D341Med (cell line): ENCODE measurements around the gene FTMT.
"Not testable (repeated sequence)": the region's sequence is repeated elsewhere in the genome, so short reads cannot be mapped to it uniquely, and the experiment has no call there.

Experiments used
- DNase-seq: peaks from one replicate; pipeline ENCODE4 v3.0.0; 2012; ENCODE audit warnings: low spot score

Gene FTMT

GRCh38 chr5:121851643-121852574 is at the start of gene FTMT:
Gene FTMT, plus strand, starts transcription at chr5:121851882. Its CDS starts 82 bp downstream, at chr5:121851964.
- no peak for DNase-seq

- not testable (repeated sequence) for DNase-seq
Measured at GRCh38 chr5:121805251-121805650, 46.4 kb upstream of the FTMT start.

GRCh38 chr5:121805911-121806310 is 45.8 kb upstream of the FTMT start:
- DNase-seq, result no peak

GRCh38 chr5:121816164-121816563 is 35.5 kb upstream of the FTMT start:
- no peak for DNase-seq

GRCh38 chr5:121819682-121820261 is 31.9 kb upstream of the FTMT start:
- DNase-seq, result no peak

DNA sequence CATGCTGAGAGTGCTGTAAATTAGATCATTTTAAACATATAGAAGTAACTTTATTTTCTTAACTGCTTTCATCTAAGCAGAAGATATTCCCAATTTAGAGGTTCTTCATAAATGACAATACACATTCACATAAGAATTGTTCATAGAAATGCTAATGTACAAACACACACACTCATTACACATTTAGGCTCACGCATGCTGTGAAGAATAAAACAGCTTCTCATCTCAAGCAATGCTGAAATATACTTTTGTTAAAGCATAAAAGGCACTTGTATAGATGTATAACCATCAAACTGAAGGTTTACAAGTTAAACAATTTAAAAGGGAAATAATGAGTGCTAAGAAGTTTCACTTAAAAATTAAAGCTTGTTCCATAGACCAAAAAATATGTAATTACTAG is 18.1 kb upstream of the FTMT start:
- DNase-seq, result no peak

DNA sequence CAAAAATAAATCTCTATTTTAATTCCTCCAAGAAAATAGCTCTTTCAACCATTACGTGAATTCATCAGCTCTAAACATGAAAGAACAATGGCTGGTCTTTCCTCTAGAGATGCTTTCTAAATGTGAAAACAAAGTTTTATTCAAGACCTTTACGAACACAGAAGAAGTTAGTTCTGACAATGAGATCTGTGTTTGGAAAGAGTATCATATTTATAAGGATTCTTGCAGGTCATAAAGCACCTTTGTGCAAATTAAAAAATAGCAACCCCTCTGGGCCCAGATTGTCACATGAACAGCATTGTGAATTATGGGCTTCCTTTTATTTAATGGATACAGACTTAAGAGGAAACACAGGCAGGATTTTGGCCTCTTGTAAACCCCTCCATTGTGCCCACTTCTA is 17.7 kb upstream of the FTMT start:
- DNase-seq, result no peak

GRCh38 chr5:121841892-121842291 is 9.8 kb upstream of the FTMT start:
- no peak for DNase-seq

DNA sequence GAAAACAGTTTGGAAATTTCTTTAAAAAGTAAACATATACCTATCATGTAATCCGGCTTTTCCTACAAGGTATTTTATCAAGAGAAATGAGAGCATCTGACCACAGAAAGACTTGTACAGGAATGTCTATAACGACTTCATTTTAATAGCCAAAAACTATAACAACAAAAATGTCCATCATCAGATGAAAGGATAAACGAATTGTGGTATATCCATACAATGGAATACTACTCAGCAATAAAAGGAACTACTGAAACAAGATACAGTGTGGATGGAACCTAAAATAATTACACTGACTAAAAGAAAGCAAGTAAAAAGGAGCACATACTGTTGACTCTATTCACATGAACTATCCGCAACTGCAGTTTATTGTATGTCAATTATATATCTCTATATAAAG is 1.4 kb upstream of the FTMT start:
- no peak for DNase-seq

DNA sequence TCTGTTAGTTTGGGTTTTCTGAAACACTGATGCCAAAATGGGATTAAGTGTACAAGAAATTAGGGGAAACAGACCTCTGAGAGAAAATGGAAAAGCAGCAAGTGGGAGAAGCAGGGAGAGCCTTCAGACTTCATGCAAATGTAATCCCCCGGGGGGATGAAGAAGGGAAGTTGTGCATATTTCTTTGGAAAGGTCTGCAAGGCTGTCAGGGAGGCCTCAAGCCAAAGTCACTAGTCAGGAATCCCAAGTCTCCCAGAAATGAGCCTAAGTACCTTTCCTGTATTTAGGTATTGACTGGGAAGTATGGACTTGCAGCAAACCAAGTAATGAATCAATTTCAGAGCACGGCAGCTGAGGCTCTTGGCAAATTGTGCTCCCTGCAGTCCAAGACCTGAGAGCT is 2.2 kb downstream of the FTMT start:
- no peak for DNase-seq

DNA sequence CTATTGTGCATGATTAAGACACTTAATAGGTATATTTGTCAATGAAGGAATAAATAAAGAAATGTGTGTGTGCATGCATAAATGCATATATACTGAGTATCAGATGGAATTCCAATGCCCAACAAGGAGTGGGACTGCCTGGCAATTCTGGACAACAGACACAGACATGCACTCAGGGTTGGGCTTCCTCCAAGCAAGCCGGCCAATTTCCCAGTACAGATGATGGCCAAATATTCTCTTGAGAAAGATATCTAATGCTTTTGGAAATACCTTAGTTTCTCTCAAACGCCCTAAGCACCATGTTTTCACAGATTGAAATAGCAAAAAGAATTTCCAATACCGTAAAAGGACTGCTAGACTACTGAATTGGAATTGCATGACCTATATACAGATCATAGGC is 11.1 kb downstream of the FTMT start:
- DNase-seq, result no peak

- no peak for DNase-seq
Measured at GRCh38 chr5:121863753-121864285, 12.1 kb downstream of the FTMT start.

DNA sequence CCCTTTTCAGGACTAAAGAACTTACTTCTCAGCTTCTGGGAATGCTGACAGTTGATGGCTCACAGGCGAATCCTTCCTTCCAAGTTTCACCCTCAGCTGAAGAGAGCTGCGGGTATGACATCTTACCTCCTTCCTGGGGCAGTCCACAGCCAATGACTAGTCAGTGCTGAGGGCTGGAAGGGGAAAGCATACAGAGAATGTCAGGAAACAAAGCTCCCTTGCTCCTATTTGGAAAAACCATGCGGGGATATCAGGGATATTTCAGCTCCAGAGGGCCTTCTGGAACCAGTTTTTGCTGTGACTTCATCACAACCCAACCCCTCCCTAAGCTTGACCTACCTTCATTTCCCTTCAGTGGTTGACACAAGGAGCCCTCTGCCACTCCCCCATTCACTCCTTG is 15.7 kb downstream of the FTMT start:
- no peak for DNase-seq

GRCh38 chr5:121870489-121870888 is 18.8 kb downstream of the FTMT start:
- no peak for DNase-seq

DNA sequence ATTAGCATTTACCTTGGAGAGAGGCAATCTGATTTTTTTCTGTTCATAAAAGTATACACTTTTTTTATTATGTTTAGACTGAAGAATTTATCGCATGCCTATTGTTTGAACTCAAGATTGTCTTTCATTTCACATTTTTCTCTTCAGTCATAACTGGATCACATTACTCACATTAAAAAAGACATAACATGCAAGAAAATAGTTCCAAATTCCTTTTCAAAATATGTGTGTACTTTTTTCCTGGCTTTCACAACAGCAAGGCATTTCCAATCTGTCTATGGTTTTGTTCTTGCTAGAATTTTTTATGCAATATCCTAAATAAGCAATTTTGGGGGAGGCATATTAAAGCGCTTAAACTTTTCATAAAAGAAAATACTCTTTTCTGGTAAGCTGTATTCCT is 21.2 kb downstream of the FTMT start:
- DNase-seq, result no peak

- no peak for DNase-seq
Measured at GRCh38 chr5:121873409-121873808, 21.7 kb downstream of the FTMT start.

GRCh38 chr5:121885630-121886029 is 33.9 kb downstream of the FTMT start:
- DNase-seq, result no peak

GRCh38 chr5:121887727-121888126 is 36.0 kb downstream of the FTMT start:
- DNase-seq, result no peak

- DNase-seq, result no peak
Measured at GRCh38 chr5:121890297-121890858, 38.7 kb downstream of the FTMT start.

GRCh38 chr5:121897341-121897740 is 45.7 kb downstream of the FTMT start:
- peak; percentile 53 for DNase-seq

DNA sequence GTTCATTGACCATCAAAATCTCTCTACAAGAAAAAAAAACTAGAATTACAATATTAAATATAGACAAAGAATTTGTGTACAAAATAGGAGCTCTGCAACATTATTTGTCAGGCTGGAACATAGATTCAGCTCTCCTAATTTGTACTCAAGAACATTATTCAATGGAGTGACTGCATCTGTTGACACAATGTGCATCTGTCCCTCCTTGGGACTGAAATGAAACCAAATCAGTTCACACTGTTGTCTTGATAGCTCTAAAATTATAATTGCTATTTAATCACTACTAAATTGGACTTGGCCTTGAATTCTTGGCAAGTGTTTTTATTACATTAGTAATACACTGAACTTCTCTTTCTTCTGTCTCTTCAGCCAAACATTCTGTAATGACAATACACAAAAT is 47.7 kb downstream of the FTMT start:
- no peak for DNase-seq
